IMR-90 (cell line): ENCODE data around the gene CACNB3. TPM values are rescaled to one million over a fixed set of nuclear protein-coding genes. Genes with fewer than 3 reads are reported as not detected.

Source experiments
- ATAC-seq: fragments of 200-7000 bp; cut with Tn5 transposase; 2 replicates; pipeline ENCODE4 v1.9.1; 2020; ENCODE audit warnings: low read depth, mild to moderate bottlenecking, moderate library complexity
- BruUV-seq: library from RNA; stranded (reverse); fragments of 400-500 nt; replicated peaks from 2 replicates; lab custom pipeline; 2021; lab: Mats Ljungman, UMichigan
- CTCF ChIA-PET: fragments of 300-600 bp; formaldehyde crosslinking; extraction: SDS; loops from one replicate; lab custom pipeline; 2021; ENCODE audit warnings: antibody characterized with exemption; lab: Yijun Ruan, JAX
- POLR2A ChIA-PET: fragments of 300-600 bp; sonication (Branson Sonifier 250); formaldehyde crosslinking; loops from one replicate; lab custom pipeline; 2022; ENCODE audit warnings: antibody characterized with exemption; ENCODE audit not compliant: unreplicated experiment; lab: Charles Lee
- DNase-seq: peaks from one replicate; pipeline ENCODE4 v3.0.0; 2013
- H2AFZ ChIP-seq: replicated peaks from 2 replicates; pipeline ENCODE3; 2013; ENCODE audit warnings: low read length, mild to moderate bottlenecking; ENCODE audit not compliant: poor library complexity
- H2AK5ac ChIP-seq: 2 replicates; pipeline ENCODE4 v1.6.1; 2013; ENCODE audit warnings: low read depth, low read length, inconsistent platforms
- H2AK9ac ChIP-seq: replicated peaks from 2 replicates; pipeline ENCODE3; 2013; ENCODE audit warnings: mild to moderate bottlenecking, low read depth, low read length, moderate library complexity; ENCODE audit not compliant: poor library complexity
- H2BK120ac ChIP-seq: 2 replicates; pipeline ENCODE4 v1.6.1; 2013; ENCODE audit warnings: low read depth, low read length, inconsistent platforms
- H2BK15ac ChIP-seq: 3 replicates; pipeline ENCODE4 v1.6.1; 2013; ENCODE audit warnings: low read depth, low read length, inconsistent platforms
- H2BK20ac ChIP-seq: 2 replicates; pipeline ENCODE4 v1.6.1; 2013; ENCODE audit warnings: low read depth, mild to moderate bottlenecking, inconsistent platforms, low read length, moderate library complexity
- H2BK5ac ChIP-seq: 2 replicates; pipeline ENCODE4 v1.6.1; 2013; ENCODE audit warnings: mild to moderate bottlenecking, low read depth, low read length, inconsistent platforms; ENCODE audit not compliant: poor library complexity, severe bottlenecking
- H3K14ac ChIP-seq: replicated peaks from 2 replicates; pipeline ENCODE4 v1.6.1; 2013; ENCODE audit warnings: low read depth, low read length, inconsistent platforms
- H3K18ac ChIP-seq: 2 replicates; pipeline ENCODE4 v1.6.1; 2013; ENCODE audit warnings: low read depth, low read length, control low read depth
- H3K23ac ChIP-seq: 2 replicates; pipeline ENCODE4 v1.6.1; 2013; ENCODE audit warnings: low read depth, low read length, inconsistent platforms
- H3K27ac ChIP-seq: 2 replicates; pipeline ENCODE4 v1.5.1; 2013; ENCODE audit warnings: mild to moderate bottlenecking, control low read depth, low read length; ENCODE audit not compliant: insufficient read depth
- H3K27me3 ChIP-seq: 2 replicates; pipeline ENCODE4 v1.6.1; 2013; ENCODE audit warnings: low read length; ENCODE audit not compliant: control insufficient read depth, insufficient read depth
- H3K36me3 ChIP-seq: 2 replicates; pipeline ENCODE4 v1.6.1; 2013; ENCODE audit warnings: low read length, mixed read lengths; ENCODE audit not compliant: control insufficient read depth, insufficient read depth
- H3K4ac ChIP-seq: 2 replicates; pipeline ENCODE4 v1.6.1; 2013; ENCODE audit warnings: low read depth, low read length, inconsistent platforms
- H3K4me1 ChIP-seq: 2 replicates; pipeline ENCODE4 v1.6.1; 2013; ENCODE audit warnings: low read length, mixed read lengths; ENCODE audit not compliant: control insufficient read depth, insufficient read depth
- H3K4me2 ChIP-seq: 2 replicates; pipeline ENCODE4 v1.6.1; 2013; ENCODE audit warnings: low read depth, mild to moderate bottlenecking, control low read depth, low read length, moderate library complexity
- H3K4me3 ChIP-seq: 2 replicates; pipeline ENCODE4 v1.5.1; 2013; ENCODE audit warnings: low read depth, mild to moderate bottlenecking, control low read depth, low read length, moderate library complexity; ENCODE audit not compliant: insufficient read depth
- H3K56ac ChIP-seq: 2 replicates; pipeline ENCODE4 v1.6.1; 2013; ENCODE audit warnings: low read length, inconsistent platforms; ENCODE audit not compliant: insufficient read depth; ENCODE audit errors: extremely low read depth
- H3K79me1 ChIP-seq, 2 experiments: 2 replicates each; pipeline ENCODE4 v1.6.1; 2013; ENCODE audit warnings: low read length in 2 of 2, inconsistent platforms in 1 of 2, low read depth in 1 of 2
- H3K9ac ChIP-seq: 2 replicates; pipeline ENCODE4 v1.6.1; 2013; ENCODE audit warnings: low read depth, low read length, control low read depth
- H3K9me1 ChIP-seq: 2 replicates; pipeline ENCODE4 v1.6.1; 2013; ENCODE audit warnings: low read length, inconsistent platforms; ENCODE audit not compliant: insufficient read depth
- H3K9me3 ChIP-seq: 2 replicates; pipeline ENCODE4 v1.6.1; 2013; ENCODE audit warnings: low read length; ENCODE audit not compliant: control insufficient read depth, insufficient read depth
- H4K20me1 ChIP-seq: 2 replicates; pipeline ENCODE4 v1.6.1; 2013; ENCODE audit warnings: low read length, inconsistent platforms; ENCODE audit not compliant: insufficient read depth
- H4K5ac ChIP-seq: 2 replicates; pipeline ENCODE4 v1.6.1; 2013; ENCODE audit warnings: mild to moderate bottlenecking, low read depth, low read length, control low read depth
- H4K8ac ChIP-seq, 2 experiments: 2 replicates each; pipeline ENCODE4 v1.6.1; 2013; ENCODE audit warnings: low read depth in 2 of 2, low read length in 2 of 2, control low read depth in 1 of 2, inconsistent platforms in 1 of 2
- H4K91ac ChIP-seq: 2 replicates; pipeline ENCODE4 v1.6.1; 2013; ENCODE audit warnings: low read depth, low read length, inconsistent platforms; ENCODE audit not compliant: insufficient read depth
- CEBPB ChIP-seq: IDR thresholded peaks from 2 replicates; pipeline ENCODE4 v1.6.1; 2012; ENCODE audit warnings: low read depth, low read length, improper control_type of control experiment
- CHD1 ChIP-seq: IDR thresholded peaks from 2 replicates; pipeline ENCODE4 v1.6.1; 2012; ENCODE audit warnings: low read depth, low read length, improper control_type of control experiment
- ELK1 ChIP-seq: fragments of 150-350 bp; IDR thresholded peaks from 2 replicates; pipeline ENCODE4 v1.6.1; 2016; ENCODE audit warnings: low read depth, mild to moderate bottlenecking, low read length, moderate library complexity, borderline replicate concordance
- FOS ChIP-seq: fragments of 150-350 bp; IDR thresholded peaks from 2 replicates; pipeline ENCODE4 v1.6.1; 2016; ENCODE audit warnings: low read depth, low read length
- MAFK ChIP-seq: IDR thresholded peaks from 2 replicates; pipeline ENCODE4 v1.6.1; 2012; ENCODE audit warnings: low read depth, low read length, improper control_type of control experiment
- MAZ ChIP-seq: IDR thresholded peaks from 2 replicates; pipeline ENCODE4 v1.6.1; 2012; ENCODE audit warnings: low read depth, mild to moderate bottlenecking, low read length, improper control_type of control experiment, moderate library complexity, borderline replicate concordance
- MXI1 ChIP-seq: IDR thresholded peaks from 2 replicates; pipeline ENCODE4 v1.6.1; 2012; ENCODE audit warnings: low read depth, mild to moderate bottlenecking, low read length, moderate library complexity, borderline replicate concordance
- NFE2L2 ChIP-seq: fragments of 150-350 bp; IDR thresholded peaks from 2 replicates; pipeline ENCODE4 v1.6.1; 2016; ENCODE audit warnings: low read depth, mild to moderate bottlenecking, low read length
- POLR2A ChIP-seq: IDR thresholded peaks from 2 replicates; pipeline ENCODE4 v1.6.1; 2012; ENCODE audit warnings: mild to moderate bottlenecking, low read depth, low read length
- RAD21 ChIP-seq: IDR thresholded peaks from 2 replicates; pipeline ENCODE4 v1.6.1; 2012; ENCODE audit warnings: low read length, improper control_type of control experiment
- RCOR1 ChIP-seq: IDR thresholded peaks from 2 replicates; pipeline ENCODE4 v1.6.1; 2012; ENCODE audit warnings: mild to moderate bottlenecking, low read length, improper control_type of control experiment; ENCODE audit not compliant: insufficient replicate concordance
- RFX5 ChIP-seq: IDR thresholded peaks from 2 replicates; pipeline ENCODE4 v1.8.0; 2012; ENCODE audit warnings: low read depth, mild to moderate bottlenecking, low read length, moderate library complexity
- USF2 ChIP-seq: fragments of 150-350 bp; IDR thresholded peaks from 2 replicates; pipeline ENCODE4 v1.6.1; 2017; ENCODE audit warnings: mild to moderate bottlenecking, antibody characterized with exemption, low read length, low read depth
- WGBS, 2 experiments: methylation state at CpG; one replicate each; pipeline versions ENCODE4 v1.1.5 to v1.1.7; 2013; ENCODE audit warnings: missing lambda C conversion rate in 2 of 2; ENCODE audit not compliant: insufficient read length in 1 of 2; ENCODE audit errors: extremely low coverage in 2 of 2; 5-methylcytosine and 5-hydroxymethylcytosine counted together
- dilution Hi-C: fragments of 300-500 bp; cut with HindIII; formaldehyde crosslinking; loops from one replicate; pipeline ENCODE4 v1.14.3; 2018; ENCODE audit warnings: low sequenced_read_pairs; ENCODE audit not compliant: unreplicated experiment
- in situ Hi-C: fragments of 300-500 bp; cut with MboI; formaldehyde crosslinking; loops from 3 replicates; pipeline ENCODE4 v1.14.3; 2019; ENCODE audit warnings: low sequenced_read_pairs, inconsistent platforms, mixed read lengths
- intact Hi-C: fragments of 100-400 bp; cut with micrococcal nuclease; formaldehyde crosslinking; loops from 2 replicates; pipeline ENCODE4 v1.10.0; 2022
- polyA plus RNA-seq, 3 experiments: library from polyadenylated mRNA; depleted of rRNA; stranded (reverse); fragments of >200 nt; gene quantifications; 2 replicates each; pipeline ENCODE4 v1.2.3, GENCODE V29; 2012; ENCODE audit warnings: low replicate concordance in 1 of 3
- total RNA-seq: library from RNA; depleted of rRNA; stranded (reverse); fragments of >200 nt; gene quantifications from 2 replicates; pipeline ENCODE4 v1.2.3, GENCODE V29; 2012
- TF ChIP-seq, protein P1 (sequence below): conservative IDR thresholded peaks from 2 replicates; pipeline ENCODE4 v1.5.1; 2012; ENCODE audit warnings: mild to moderate bottlenecking, low read depth, low read length, improper control_type of control experiment

CACNB3 gene
- total and polyA plus RNA-seq, 2 of the 4 experiments (the other 2 are of a cell fraction) = 18.1 to 45.1 TPM

GRCh38 chr12:48866052-48866711 is 47.9 kb downstream of the CACNB3 start:
- dilution Hi-C loops (no loop called here), in situ Hi-C loops (no loop called here)
- peak; percentile 21 for ATAC-seq
- TF ChIP-seq POLR2A (no peak), MAFK (no peak), CEBPB (no peak), ELK1 (no peak), USF2 (no peak), FOS (no peak), CHD1 (no peak), MXI1 (no peak), NFE2L2 (no peak), MAZ (no peak), RAD21 (no peak), RFX5 (no peak), RCOR1 (no peak)
- TF ChIP-seq, protein P1, sequence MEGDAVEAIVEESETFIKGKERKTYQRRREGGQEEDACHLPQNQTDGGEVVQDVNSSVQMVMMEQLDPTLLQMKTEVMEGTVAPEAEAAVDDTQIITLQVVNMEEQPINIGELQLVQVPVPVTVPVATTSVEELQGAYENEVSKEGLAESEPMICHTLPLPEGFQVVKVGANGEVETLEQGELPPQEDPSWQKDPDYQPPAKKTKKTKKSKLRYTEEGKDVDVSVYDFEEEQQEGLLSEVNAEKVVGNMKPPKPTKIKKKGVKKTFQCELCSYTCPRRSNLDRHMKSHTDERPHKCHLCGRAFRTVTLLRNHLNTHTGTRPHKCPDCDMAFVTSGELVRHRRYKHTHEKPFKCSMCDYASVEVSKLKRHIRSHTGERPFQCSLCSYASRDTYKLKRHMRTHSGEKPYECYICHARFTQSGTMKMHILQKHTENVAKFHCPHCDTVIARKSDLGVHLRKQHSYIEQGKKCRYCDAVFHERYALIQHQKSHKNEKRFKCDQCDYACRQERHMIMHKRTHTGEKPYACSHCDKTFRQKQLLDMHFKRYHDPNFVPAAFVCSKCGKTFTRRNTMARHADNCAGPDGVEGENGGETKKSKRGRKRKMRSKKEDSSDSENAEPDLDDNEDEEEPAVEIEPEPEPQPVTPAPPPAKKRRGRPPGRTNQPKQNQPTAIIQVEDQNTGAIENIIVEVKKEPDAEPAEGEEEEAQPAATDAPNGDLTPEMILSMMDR = no peak

More at GRCh38 chr12:48866052-48866711, 47.9 kb downstream of the CACNB3 start:
- no peaks in the 10 kb centered on the region for H3K36me3 ChIP-seq
- no TSS peak for BruUV-seq
- H4K91ac ChIP-seq = peak overlapping the region; percentile 27; the same call in 1 of the 2 replicates
- H3K14ac ChIP-seq = 0 out of 2 replicates have a peak overlapping the region, but pooled peaks have one; percentile 45
- peak overlapping the region; percentile 7; the same call in 1 of the 2 replicates for H3K4ac ChIP-seq
- no peak overlapping the region for H2AK5ac ChIP-seq
- H2BK5ac ChIP-seq = no peak overlapping the region
- peak overlapping the region; percentile 67 to 89 for H4K8ac ChIP-seq
- H3K4me3 ChIP-seq = peak overlapping the region; percentile 19; the same call in 1 of the 2 replicates
- H3K4me1 ChIP-seq = no peaks in the 10 kb centered on the region
- H3K9me3 ChIP-seq = no peaks in the 10 kb centered on the region
- peak overlapping the region; percentile 75 for H2AFZ ChIP-seq
- DNase-seq = no peak
- intact Hi-C loops = no loop called here
- ChIA-PET POLR2A (interaction anchor here (0.5 to 0.6 kb wide), 2 partner anchors 12 to 653 kb away, joined by 3 read pairs; no protein-coding TSS in a partner anchor), CTCF (interaction anchor here (2.2 kb wide), 1 partner anchor 13 kb away, joined by 6 read pairs; no protein-coding TSS in a partner anchor)
- H3K9ac ChIP-seq = no peak overlapping the region
- H2BK15ac ChIP-seq = no peak overlapping the region
- H3K18ac ChIP-seq = peak overlapping the region; percentile 10; the same call in 1 of the 2 replicates
- H2AK9ac ChIP-seq = peak overlapping the region; percentile 2
- H3K79me1 ChIP-seq = no peaks in the 10 kb centered on the region
- no peak overlapping the region for H3K56ac ChIP-seq
- H4K20me1 ChIP-seq = no peaks in the 10 kb centered on the region; the same call in 1 of the 2 replicates
- WGBS, 2 experiments = 80% methylated on average over 1 of the region's 6 CpGs; no CpG with 5 or more reads in 1 of the 2 experiments
- H2BK20ac ChIP-seq = no peak overlapping the region
- H3K23ac ChIP-seq = no peak overlapping the region
- peak overlapping the region; percentile 84 for H3K4me2 ChIP-seq
- H3K27me3 ChIP-seq = peaks cover 41% of the 10 kb centered on the region
- H2BK120ac ChIP-seq = no peak overlapping the region
- peak overlapping the region; percentile 43 for H4K5ac ChIP-seq
- H3K27ac ChIP-seq = no peak overlapping the region
- 0 out of 2 replicates have a peak, but pooled peaks cover 5% of the 10 kb centered on the region for H3K9me1 ChIP-seq
